ENCODE data around the gene EHF. TPM values are rescaled to one million over a fixed set of nuclear protein-coding genes. Genes with fewer than 3 reads are reported as not detected.

The EHF gene
- total RNA-seq, 4 donors from 2014 or later = 3.8 to 13.9 (median 8.1) TPM

DNA sequence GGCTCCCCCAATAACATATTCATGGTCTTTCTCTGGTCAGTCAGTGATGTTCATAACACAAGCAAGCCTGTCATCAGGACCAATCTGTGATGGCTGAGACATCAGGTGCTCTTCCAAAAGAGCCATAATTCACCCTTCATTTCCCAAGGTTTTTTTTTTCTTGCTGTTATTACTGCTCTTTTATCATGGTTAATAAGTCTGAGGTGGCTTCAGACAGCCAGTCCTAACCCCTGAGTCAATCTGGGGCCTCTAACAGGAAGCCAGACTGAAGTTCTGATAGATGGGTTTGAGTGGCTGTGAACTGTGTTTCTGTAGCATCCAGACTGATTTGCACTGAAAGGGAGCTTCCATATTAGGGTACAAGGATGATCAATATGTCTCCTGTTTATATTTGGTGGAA, 8.8 kb downstream of the EHF start:
- Histone ChIP-seq H3K4me1 (peaks cover 38 to 56% of the 10 kb centered on the region in 2 donors), H3K36me3 (no peaks in the 10 kb centered on the region), H3K9me3 (no peaks in the 10 kb centered on the region), H3K4me3 (replicated peaks in 1 of 3) (no peak overlapping the region), H3K27me3 (no peaks in the 10 kb centered on the region), H3K27ac (peak overlapping the region; percentile 90 to 93 (median 93))
- intact Hi-C loops (cut with DNase I) = no loop called here
- TF ChIP-seq, protein P1, sequence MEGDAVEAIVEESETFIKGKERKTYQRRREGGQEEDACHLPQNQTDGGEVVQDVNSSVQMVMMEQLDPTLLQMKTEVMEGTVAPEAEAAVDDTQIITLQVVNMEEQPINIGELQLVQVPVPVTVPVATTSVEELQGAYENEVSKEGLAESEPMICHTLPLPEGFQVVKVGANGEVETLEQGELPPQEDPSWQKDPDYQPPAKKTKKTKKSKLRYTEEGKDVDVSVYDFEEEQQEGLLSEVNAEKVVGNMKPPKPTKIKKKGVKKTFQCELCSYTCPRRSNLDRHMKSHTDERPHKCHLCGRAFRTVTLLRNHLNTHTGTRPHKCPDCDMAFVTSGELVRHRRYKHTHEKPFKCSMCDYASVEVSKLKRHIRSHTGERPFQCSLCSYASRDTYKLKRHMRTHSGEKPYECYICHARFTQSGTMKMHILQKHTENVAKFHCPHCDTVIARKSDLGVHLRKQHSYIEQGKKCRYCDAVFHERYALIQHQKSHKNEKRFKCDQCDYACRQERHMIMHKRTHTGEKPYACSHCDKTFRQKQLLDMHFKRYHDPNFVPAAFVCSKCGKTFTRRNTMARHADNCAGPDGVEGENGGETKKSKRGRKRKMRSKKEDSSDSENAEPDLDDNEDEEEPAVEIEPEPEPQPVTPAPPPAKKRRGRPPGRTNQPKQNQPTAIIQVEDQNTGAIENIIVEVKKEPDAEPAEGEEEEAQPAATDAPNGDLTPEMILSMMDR (IDR thresholded peaks at IDR 0.05) = no peak
- TF ChIP-seq POLR2A (IDR thresholded peaks at IDR 0.05) = no peak
- no peak for DNase-seq

DNA sequence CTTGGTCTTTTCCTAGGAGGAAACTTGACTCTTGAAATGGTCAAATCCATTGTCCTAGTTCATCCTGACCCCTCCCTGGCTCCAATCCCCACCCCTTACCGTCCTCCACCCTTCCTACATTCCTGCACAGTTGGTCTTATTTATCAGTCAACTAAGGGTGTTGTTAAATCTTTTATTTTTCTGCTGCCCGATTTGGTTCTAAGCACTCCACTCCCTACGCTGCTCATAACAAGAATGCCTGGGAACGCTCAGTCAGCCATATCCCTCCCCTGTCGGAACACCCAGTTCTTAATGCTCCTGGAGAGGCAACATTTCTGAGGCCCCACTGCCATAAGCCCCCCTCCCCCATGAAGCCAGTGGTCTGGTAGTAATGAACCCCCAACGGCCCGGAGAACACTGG, 9.7 kb downstream of the EHF start:
- H3K4me3 ChIP-seq (replicated peaks in 1 of 3) = no peak overlapping the region
- peak overlapping the region; percentile 90 to 93 (median 93) for H3K27ac ChIP-seq
- intact Hi-C loops (cut with DNase I) = no loop called here
- peaks cover 38 to 56% of the 10 kb centered on the region in 2 donors for H3K4me1 ChIP-seq
- 29 to 48% methylated on average over 7 of the region's 7 CpGs for WGBS, 2 donors
- no peaks in the 10 kb centered on the region for H3K36me3 ChIP-seq
- TF ChIP-seq, protein P1 (IDR thresholded peaks at IDR 0.05) = no peak
- TF ChIP-seq POLR2A (IDR thresholded peaks at IDR 0.05) = peak in 1 of 2 donors; percentile 53
- no peaks in the 10 kb centered on the region for H3K27me3 ChIP-seq
- no peaks in the 10 kb centered on the region for H3K9me3 ChIP-seq
- peak; percentile 84 to 86 for DNase-seq

DNA sequence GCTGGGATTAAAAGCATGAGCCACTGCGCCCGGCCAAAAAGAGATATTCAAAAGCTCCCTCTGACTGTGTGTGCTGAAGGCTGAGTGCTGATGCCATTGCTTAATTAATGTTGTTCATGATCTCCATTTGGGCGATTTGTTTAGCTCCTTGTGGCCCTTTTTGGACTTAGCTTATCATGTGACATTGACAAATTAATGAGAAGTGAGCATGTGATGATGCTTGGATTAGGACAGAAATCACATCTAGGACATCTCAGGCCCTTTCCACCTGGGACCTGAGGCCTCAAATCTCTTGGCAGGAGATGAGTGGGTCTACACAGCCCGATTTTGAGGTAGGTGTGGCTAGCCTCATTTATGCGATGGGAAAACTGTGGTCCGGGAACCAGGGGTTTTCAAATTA, 10.4 kb downstream of the EHF start:
- TF ChIP-seq POLR2A (IDR thresholded peaks at IDR 0.05) = no peak
- TF ChIP-seq, protein P1 (IDR thresholded peaks at IDR 0.05) = no peak
- H3K27me3 ChIP-seq = no peaks in the 10 kb centered on the region
- H3K4me1 ChIP-seq = peaks cover 38 to 52% of the 10 kb centered on the region in 2 donors
- H3K9me3 ChIP-seq = no peaks in the 10 kb centered on the region
- WGBS, 2 donors = 84 to 88% methylated on average over 6 of the region's 6 CpGs
- intact Hi-C loops (cut with DNase I) = no loop called here
- no peak overlapping the region for H3K4me3 ChIP-seq (replicated peaks in 1 of 3)
- H3K27ac ChIP-seq = peak overlapping the region; percentile 90 to 93 (median 93)
- no peak for DNase-seq
- no peaks in the 10 kb centered on the region for H3K36me3 ChIP-seq

DNA sequence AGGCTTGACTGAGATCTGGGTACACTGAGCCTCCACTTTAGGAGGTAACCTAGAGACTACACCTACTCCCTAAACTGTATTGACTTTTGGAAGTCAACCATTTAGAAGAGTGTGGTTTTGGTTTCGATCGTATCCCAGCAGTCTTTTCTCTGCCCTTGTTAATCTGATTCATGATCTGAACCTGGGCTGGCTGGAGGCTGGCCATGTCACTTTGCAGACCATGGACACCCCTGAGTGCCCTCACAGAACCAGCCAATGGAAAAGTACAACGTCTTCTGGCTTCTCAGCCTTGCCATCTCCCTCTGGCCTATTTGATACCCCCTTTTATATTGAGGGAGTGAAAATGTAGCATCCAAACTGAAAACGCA, 10.8 kb downstream of the EHF start:
- H3K27ac ChIP-seq = peak overlapping the region; percentile 90 to 93 (median 93)
- intact Hi-C loops (cut with DNase I) = no loop called here
- peaks cover 38 to 52% of the 10 kb centered on the region in 2 donors for H3K4me1 ChIP-seq
- H3K9me3 ChIP-seq = no peaks in the 10 kb centered on the region
- no peaks in the 10 kb centered on the region for H3K36me3 ChIP-seq
- WGBS, 2 donors = 32 to 44% methylated on average over 4 of the region's 4 CpGs
- H3K27me3 ChIP-seq = no peaks in the 10 kb centered on the region
- peak; percentile 93 for DNase-seq
- H3K4me3 ChIP-seq (replicated peaks in 1 of 3) = no peak overlapping the region
- peak in 1 of 2 donors; percentile 52 for TF ChIP-seq POLR2A (IDR thresholded peaks at IDR 0.05)
- TF ChIP-seq, protein P1 (IDR thresholded peaks at IDR 0.05) = no peak

DNA sequence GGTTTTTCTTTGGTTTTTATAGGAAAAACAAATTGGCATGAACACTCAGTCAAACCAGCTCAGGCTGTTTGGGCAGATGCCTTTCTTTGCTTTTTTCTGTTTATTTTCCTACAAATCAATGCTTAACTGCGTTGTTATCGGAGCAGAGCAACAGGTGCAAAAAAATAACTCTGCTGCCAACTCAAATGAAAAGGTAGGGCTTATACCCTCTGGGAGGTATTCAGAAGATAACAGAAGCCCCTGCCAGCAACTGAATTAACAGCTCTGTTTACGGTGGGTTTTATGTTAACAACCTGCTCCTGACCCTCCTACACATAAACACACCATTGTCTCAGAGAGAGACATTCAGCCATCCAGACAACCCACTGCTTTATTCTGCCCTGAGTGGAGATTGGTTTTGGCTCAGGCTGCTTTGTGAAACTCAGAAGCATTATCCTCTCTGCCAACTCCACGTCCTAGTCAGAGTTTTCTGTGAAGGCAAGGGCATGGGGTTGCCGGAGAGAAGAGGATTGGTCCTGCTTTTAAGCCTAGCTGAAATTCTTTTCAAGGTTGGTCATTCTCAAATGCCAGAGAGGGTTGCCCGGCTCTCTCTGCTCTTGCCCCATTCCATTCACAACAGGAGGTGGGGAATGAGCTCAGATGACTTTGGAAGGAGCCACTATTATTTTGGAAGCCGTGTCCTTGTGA, 11.4 kb downstream of the EHF start:
- peak overlapping the region; percentile 90 to 93 (median 93) for H3K27ac ChIP-seq
- TF ChIP-seq, protein P1 (IDR thresholded peaks at IDR 0.05) = no peak
- TF ChIP-seq POLR2A (IDR thresholded peaks at IDR 0.05) = peak in 1 of 2 donors; percentile 44
- no peak overlapping the region for H3K4me3 ChIP-seq (replicated peaks in 1 of 3)

More for the DNA sequence above, 11.4 kb downstream of the EHF start:
- peaks cover 38 to 55% of the 10 kb centered on the region in 2 donors for H3K4me1 ChIP-seq
- 19 to 24% methylated on average over 7 of the region's 7 CpGs for WGBS, 2 donors
- H3K27me3 ChIP-seq = no peaks in the 10 kb centered on the region
- no peaks in the 10 kb centered on the region for H3K9me3 ChIP-seq
- intact Hi-C loops (cut with DNase I) = no loop called here
- no peaks in the 10 kb centered on the region for H3K36me3 ChIP-seq
- DNase-seq = peak; percentile 59 to 71

All from thyroid gland (tissue), 4 donors.